T-helper 9 cell (primary cell): ENCODE data around the gene NR1H4.
"Not testable (repeated sequence)": the region's sequence is repeated elsewhere in the genome, so short reads cannot be mapped to it uniquely, and the experiment has no call there.

Experiments used
- DNase-seq: peaks from one replicate; pipeline ENCODE4 v3.0.0-alpha.2; 2020

NR1H4 gene

DNA sequence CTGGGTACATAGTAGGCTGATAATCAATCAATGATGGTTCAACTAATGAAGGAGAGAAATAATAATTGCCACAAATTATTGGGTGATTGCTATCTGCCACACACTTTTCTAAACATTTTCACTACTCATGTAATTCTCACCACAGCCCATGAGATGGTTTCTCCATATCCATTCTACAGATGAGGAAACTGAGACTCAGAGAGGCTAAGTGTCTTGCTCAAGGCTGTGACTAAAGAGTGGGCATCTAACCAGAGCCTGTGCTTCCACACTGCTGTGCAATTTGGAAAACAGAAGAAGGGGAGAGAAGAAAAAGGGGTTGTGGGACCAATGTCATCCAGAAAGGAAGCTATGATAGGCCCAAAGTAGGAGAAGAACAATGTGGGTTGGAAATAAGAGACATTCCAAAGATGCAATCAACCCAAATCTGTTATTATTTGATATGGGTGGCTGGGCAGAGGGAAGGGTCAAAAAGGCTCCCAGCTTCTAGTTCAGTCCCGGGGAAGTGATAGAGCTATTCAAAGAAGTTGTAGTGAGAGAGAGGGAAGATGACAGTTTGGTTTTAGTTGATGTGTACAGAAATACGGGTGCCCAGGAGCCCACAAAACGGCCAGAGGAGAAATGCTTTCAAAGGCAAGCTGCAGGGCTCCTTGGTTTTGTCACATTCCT is 483 bp upstream of the NR1H4 start:
- no peak for DNase-seq

DNA sequence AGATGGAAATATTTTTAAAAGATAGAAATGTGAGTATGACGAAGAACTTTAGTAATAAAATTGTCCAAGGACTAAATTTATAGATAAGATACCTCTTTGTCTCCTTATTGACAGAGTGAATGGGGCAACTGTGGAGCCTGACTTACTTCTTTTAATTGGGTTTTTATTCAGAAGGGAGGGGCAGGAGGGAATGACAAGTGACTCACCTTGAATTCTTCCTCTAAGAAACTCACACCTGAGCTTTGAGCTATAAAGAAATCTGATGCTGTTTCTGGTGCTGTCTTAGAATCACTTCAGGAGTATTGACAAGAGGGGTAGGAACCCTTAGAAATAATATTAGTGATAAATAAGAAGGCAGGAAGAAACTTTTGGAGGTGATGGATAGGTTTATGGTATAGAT is 951 bp downstream of the NR1H4 start:
- no peak for DNase-seq

DNA sequence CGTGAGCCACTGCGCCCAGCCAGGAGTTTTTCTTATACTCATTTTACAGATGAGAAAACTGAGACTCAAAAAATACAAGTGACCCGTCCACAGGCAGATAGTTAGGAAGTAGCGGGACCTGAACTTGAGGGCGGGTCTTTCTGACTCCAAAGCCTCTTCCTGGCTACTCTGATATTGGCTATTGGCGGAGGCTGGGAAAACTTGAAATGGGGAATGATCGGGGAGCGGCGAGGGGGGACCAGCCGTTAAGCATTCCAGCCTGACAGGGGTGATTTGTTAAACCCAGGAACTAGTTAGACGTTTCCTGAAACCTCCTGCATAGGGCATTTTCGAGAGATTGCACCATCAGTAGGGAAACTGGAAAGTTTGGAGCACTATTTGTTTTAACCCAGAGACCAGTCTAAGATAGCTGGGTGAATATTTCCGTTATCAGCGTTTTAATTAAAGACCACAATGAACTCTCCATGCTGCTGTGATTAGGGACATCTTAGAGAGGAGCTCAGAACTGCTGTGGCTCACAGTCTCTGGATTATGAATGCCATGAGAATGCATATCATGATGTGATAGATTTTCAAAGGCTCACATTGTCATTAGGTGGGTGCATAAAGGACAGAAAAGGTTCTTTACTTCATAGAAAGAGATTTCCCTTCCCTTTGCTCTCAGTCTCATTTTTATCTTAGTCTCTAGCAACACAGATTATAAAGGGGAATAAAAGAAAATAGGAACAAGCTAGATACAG is 2.5 kb downstream of the NR1H4 start:
- DNase-seq = no peak

DNA sequence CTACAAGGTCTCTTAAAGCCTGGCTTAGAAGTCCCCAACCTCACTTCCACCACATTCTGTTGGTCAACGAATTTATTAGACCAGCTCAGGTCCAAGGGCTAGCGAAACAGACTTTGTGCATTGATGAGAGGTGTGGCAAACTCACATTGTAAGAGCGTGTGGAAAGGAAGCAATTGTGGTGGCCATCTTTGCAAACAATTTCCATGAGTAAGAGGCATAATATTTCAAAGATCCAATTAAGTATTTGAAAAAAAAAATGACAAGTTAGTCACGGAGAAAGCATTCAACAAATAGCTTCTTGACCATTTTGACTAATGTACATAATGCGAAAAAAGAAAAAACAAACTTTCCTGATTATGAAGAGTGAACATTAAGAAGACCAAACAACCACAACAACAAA is 7.4 kb downstream of the NR1H4 start:
- DNase-seq = no peak

GRCh38 chr12:100484183-100484886 is 10.7 kb downstream of the NR1H4 start:
- no peak for DNase-seq

DNA sequence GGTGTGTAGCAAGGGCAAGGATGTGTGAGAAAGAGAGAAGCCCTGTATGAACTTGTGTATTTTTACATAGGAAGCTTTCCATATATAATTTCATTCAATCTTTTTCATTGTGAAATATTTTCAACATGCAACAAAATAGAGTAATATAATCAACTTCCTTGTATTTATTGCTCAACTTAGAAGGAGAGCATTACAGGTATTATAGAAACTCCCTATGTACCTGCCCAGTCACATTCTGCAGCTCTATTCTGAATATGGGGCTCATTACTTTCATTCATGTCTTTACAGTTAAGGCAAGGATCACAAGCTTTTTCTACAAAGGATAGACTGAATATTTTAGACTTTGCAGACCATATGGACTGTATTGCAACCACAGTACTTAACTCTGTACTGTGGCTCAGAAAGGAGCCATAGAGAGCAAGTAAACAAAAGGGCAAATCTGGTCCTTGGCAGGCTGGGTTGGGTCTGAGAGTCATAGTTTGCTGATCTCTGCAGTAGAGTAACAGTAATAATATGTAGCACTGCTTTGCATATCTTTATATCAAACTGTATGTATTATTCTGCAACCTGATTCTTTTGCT is 11.3 kb downstream of the NR1H4 start:
- DNase-seq = no peak

DNA sequence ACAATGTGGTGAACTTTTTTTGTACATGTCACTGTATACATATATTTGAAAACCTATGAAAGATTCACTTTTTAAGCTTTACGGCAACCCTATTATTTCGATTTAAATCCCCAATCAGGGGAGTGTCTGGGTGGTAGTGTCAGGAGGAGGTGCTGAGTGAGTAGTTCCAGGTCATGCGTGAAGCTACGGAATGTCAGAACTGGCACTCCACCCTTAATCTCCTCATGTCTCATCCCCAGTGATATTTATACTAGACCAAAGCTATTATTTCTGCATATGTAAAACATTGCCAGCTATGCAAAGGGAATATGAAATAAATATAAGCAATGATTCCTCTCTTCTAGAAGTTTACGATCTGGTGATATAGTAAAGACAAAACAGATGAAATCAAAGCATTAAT is 12.3 kb downstream of the NR1H4 start:
- DNase-seq = no peak

- DNase-seq = no peak
These were observed 15.7 kb downstream of the NR1H4 start for GRCh38 chr12:100489251-100489820.

- no peak for DNase-seq
These were observed 16.4 kb downstream of the NR1H4 start for GRCh38 chr12:100490056-100490455.

DNA sequence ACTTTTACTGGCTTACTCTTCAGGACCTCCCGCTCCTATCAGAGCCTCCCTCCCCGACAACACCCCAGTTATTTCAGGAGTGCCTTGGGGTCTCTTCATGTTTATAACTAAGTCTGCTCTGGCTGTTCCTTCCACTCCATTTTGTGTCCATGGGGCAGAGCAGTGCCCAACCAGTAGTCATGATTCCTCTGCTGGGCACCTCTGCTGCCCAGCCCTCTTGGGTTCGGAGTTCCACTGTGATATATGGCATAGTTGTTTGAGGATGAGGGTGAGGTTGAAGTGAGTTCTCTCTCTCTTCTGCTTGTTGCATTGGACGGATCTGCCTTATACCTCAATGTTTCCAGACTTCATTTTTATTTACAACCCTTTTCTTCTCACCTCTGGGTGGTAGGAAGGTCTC is 17.4 kb downstream of the NR1H4 start:
- no peak for DNase-seq

- DNase-seq = no peak
These were observed 19.8 kb downstream of the NR1H4 start for GRCh38 chr12:100493396-100494012.

GRCh38 chr12:100494026-100494425 is 20.4 kb downstream of the NR1H4 start:
- DNase-seq = no peak

- DNase-seq = no peak
These were observed 20.9 kb downstream of the NR1H4 start for GRCh38 chr12:100494538-100494937.

GRCh38 chr12:100497105-100497795 is 23.6 kb downstream of the NR1H4 start:
- DNase-seq = no peak

DNA sequence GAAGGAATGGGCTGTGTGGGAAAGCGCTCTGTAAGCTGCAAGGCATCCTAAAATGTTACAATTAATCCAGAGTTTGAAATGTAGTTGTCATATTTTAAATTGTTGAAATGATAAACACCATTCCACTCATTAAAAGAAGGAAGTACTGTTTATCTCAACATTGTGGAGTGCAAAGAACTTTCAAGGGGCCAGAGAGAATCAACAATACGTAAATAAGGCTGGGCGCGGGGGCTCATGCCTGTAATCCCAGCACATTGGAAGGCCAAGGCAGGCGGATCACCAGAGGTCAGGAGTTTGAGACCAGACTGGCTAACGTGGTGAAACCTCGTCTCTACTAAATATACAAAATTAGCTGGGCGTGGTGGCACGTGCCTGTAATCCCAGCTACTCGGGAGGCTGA is 24.5 kb downstream of the NR1H4 start:
- DNase-seq = no peak

- DNase-seq = no peak
These were observed 25.8 kb downstream of the NR1H4 start for GRCh38 chr12:100499416-100499815.

DNA sequence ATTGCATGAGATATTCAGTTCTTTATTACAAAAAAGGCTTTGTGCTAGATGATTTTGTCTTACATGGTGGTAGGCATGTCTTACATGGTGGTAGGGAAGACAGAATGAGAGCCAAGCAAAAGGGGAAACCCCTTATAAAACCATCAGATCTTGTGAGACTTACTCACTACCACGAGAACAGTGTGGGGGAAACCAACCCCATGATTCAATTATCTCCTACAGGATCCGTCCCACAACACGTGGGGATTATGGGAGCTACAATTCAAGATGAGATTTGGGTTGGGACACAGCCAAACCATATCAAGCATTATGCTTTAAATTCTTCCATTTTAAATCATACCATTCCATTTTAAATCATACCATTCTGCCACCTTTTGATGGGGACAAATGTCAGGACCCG is 29.1 kb downstream of the NR1H4 start:
- DNase-seq = not testable (repeated sequence)

GRCh38 chr12:100503228-100503628 is 29.6 kb downstream of the NR1H4 start:
- no peak for DNase-seq

DNA sequence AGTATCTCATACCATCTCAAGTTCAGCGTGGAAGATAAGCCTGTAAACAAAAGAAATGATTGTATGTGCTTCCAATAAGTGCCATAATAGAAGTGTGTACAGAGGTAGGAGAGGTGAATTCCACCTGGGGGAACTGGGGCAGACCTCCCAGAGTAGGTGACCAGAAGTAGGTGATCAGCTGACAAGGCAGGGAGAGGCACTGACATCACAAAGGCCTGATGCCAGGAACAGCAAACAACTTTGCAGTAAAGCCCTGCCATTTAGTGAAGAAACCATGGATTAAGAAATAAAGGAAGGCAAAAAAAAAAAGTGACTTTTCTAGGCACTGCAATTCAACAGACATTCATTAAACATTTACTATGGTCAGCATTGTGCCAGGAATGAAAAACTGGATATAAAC is 31.1 kb downstream of the NR1H4 start:
- DNase-seq = no peak

- no peak for DNase-seq
These were observed 35.1 kb downstream of the NR1H4 start for GRCh38 chr12:100508751-100509150.

- no peak for DNase-seq
These were observed 39.0 kb downstream of the NR1H4 start for GRCh38 chr12:100512692-100513091.

DNA sequence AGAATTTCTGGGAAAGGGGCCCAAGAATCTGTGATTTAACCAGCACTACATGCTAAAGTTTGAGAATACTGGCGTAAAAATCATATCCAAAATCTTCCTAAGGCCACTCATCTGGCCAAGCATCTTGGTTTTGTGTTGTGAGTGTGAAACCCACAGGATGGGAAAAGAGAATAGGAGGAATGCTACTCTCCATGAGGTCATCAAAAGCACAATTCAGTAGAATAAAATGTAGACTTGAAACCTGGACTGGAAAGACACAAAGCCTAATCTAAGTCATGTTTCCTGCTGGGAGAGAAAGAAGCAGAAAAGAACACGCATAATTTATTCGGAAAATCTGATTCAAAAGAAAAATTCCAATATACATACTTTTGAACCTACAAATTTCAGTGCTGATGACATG is 42.3 kb downstream of the NR1H4 start:
- DNase-seq = no peak
